ENCODE results near the gene TFDP2.
"Not testable (repeated sequence)": the region's sequence is repeated elsewhere in the genome, so short reads cannot be mapped to it uniquely, and the experiment has no call there.

TFDP2 gene

DNA sequence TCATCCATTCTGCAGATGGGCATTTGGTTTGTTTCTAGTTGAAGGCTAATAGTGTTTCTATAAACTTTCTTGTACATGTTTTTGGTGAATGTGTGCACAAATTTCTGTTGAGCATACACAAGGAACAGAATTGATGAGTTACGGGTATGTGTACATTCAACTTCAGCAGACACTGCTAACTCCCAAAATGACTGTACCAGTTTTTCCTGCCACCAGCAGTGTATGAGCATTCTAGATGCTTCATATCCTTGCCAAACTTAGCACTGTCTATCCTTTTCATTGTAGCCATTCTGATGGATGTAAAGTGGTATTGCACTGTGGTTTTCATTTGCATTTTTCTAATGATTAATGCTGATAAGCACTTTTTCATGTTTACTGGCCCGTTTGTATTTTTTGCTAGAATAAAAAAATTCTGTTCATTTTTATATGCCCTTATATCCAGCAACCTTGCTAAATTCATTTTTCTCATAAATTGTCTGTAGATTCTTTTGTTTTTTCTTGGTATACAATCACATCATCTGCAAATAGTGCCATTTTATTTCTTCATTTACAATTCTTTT is 162.7 kb downstream of the TFDP2 start:
- H3K9me3 Mint-ChIP-seq, result no peaks in the 10 kb centered on the region
- no peaks in the 10 kb centered on the region for H3K4me1 Mint-ChIP-seq
- H3K27ac Mint-ChIP-seq, result no peak overlapping the region
- no peak overlapping the region for H3K4me3 Mint-ChIP-seq
- DNase-seq (no peak), ATAC-seq (no peak)
- H3K27me3 Mint-ChIP-seq, result no peaks in the 10 kb centered on the region

DNA sequence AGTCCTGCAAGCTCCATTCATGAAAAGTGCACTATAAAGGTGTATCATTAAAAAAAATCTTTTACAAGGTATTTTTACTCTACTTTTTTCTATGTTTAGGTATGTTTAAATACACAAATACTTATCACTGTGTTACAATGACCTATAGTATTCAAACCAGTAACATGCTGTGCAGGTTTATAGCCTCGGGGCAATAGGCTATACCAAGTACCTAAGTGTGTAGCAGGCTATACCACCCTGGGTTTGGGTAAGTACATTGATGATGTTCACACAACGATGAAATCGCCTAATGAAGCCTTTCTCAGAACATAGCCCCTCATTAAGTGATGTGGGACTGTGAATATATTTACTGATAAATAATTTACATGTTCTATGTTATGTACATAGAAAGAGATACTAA is 168.3 kb downstream of the TFDP2 start:
- no peak for DNase-seq
- Mint-ChIP-seq H3K27me3 (no peaks in the 10 kb centered on the region), H3K27ac (no peak overlapping the region), H3K4me3 (no peak overlapping the region), H3K4me1 (no peaks in the 10 kb centered on the region), H3K9me3 (no peaks in the 10 kb centered on the region)
- no peak for ATAC-seq

DNA sequence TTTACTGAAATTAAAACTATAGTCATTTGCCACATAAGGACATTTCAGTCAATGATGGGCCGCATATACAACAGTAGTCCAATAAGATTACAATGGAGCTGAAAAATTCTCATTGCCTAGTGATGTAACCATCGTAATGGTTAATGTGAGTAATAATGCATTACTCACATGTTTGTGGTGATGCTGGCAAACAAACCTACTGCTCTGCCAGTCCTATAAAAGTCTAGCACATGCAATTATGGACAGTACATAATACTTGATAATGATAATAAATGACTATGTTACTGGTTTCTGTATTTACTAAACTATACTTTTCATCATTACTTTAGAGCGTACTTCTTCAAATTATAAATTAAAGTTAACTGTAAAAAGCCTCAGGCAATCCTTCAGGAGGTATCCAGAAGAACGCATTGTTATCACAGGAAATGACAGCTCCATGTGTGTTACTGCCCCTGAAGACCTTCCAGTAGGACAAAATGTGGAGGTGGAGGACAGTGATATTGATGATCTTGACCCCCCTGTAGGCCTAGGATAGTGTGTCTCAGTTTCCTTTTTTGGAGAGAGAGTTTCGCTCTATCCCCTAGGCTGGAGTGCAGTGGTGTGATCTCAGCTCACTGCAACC is 170.2 kb downstream of the TFDP2 start:
- Mint-ChIP-seq H3K4me3 (no peak overlapping the region), H3K9me3 (no peaks in the 10 kb centered on the region), H3K27ac (no peak overlapping the region), H3K4me1 (no peaks in the 10 kb centered on the region), H3K27me3 (no peaks in the 10 kb centered on the region)
- DNase-seq (no peak), ATAC-seq (no peak)

DNA sequence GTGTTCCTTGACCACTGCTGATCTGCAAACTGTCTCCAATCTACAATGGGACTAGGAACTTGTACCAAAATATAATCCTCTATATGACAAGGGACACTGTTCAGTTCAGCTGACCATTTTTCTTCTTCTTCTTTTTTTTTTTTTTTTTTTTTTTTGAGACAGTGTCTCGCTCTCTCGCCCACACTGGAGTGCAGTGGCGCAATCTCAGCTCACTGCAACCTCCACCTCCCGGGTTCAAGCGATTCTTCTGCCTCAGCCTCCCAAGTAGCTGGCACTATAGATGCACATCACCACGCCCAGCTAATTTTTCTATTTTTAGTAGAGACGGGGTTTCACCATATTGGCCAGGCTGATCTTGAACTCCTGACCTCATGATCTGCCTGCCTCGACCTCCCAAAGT is 174.6 kb downstream of the TFDP2 start:
- not testable (repeated sequence) for ATAC-seq, H3K27ac Mint-ChIP-seq, DNase-seq

DNA sequence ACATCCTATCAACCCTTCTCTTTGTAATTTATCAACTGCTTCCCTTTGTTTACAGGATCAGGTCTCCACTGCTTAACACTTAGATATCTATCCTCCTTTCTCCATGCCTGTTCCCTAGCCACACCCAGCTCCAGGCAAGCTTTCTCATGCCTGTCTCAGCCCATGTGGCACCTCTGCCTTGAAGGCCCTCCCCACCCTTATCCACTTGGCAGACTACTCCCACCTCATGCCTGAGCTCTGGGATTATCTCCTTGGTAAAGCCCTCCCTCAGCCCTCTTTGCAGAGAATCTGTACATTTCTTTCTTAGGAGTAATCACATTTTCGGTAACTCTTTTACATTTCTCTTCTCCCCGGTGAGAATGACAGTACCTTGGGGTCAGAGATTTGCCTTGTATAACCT is 176.9 kb downstream of the TFDP2 start:
- ATAC-seq (no peak), DNase-seq (no peak)
- Mint-ChIP-seq H3K4me1 (no peaks in the 10 kb centered on the region), H3K4me3 (no peak overlapping the region), H3K27ac (no peak overlapping the region), H3K9me3 (no peaks in the 10 kb centered on the region), H3K27me3 (no peaks in the 10 kb centered on the region)

More for the DNA sequence above, 174.6 kb downstream of the TFDP2 start:
- H3K9me3 Mint-ChIP-seq, H3K4me3 Mint-ChIP-seq, H3K27me3 Mint-ChIP-seq, H3K4me1 Mint-ChIP-seq: not testable (repeated sequence)

DNA sequence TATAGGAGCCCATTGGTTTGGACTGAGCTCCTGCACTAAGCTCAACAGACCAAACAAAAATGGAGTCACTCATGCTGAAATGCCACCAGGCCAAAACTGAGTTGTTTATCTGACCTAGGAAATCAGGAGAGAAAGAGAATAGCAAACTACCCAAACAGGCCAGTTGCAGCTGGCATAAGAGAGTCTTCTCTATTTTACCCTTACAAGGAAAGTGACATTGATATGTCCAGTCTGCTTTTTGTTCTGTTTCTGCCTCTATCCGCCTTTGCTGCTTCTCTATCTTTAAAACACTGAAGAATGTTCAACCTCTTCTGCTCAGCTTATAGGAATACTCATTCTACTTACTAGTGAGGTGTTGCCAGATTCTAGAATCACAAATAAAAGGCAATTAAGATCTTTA is 177.8 kb downstream of the TFDP2 start:
- ATAC-seq (no peak), DNase-seq (no peak)
- Mint-ChIP-seq H3K27me3 (no peaks in the 10 kb centered on the region), H3K9me3 (no peaks in the 10 kb centered on the region), H3K4me1 (no peaks in the 10 kb centered on the region), H3K27ac (no peak overlapping the region), H3K4me3 (no peak overlapping the region)

DNA sequence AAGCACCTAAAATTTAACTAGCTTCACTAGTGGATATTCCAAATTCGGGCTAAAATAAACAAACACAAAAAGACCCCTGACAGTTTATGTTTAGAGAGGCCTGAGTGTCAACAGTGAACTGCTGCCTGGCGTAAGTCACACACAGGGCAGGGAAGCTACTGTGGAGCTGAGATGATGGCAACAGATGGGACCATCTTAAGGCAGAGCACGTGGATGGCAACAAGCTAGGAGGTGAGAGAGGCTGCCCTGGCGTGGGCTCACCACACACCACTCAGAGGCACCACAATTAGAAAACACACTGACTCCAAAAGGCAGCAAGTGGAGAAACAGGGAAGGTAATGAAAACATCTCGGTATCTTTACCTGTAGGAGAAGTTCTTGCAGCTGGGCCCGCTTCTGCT is 179.6 kb downstream of the TFDP2 start:
- Mint-ChIP-seq H3K4me3 (no peak overlapping the region), H3K27me3 (no peaks in the 10 kb centered on the region), H3K27ac (no peak overlapping the region), H3K9me3 (no peaks in the 10 kb centered on the region), H3K4me1 (no peaks in the 10 kb centered on the region)
- ATAC-seq (no peak), DNase-seq (no peak)

DNA sequence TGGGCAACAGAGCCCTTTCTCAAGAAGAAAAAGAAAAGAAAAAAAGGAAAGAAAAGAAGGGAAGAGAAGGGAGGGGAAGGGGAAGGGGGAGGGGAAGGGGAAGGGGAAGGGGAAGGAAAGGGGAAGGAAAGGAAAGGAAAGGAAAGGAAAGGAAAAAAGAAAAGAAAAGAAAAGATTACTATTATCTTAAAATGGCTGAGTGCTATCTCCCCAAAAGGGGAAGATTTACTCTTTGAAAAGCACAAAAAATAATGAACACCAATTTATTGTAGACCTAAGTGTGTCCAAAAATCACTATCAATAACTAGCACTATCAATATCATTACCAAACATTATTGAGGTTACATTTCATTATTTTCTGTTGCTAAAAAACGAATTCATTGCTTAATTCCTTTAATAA is 183.9 kb downstream of the TFDP2 start:
- ATAC-seq (no peak), DNase-seq (no peak)
- Mint-ChIP-seq H3K27ac (peak overlapping the region in 1 of 2 donors; percentile 1), H3K4me3 (no peak overlapping the region), H3K9me3 (no peaks in the 10 kb centered on the region), H3K4me1 (no peaks in the 10 kb centered on the region), H3K27me3 (no peaks in the 10 kb centered on the region)

DNA sequence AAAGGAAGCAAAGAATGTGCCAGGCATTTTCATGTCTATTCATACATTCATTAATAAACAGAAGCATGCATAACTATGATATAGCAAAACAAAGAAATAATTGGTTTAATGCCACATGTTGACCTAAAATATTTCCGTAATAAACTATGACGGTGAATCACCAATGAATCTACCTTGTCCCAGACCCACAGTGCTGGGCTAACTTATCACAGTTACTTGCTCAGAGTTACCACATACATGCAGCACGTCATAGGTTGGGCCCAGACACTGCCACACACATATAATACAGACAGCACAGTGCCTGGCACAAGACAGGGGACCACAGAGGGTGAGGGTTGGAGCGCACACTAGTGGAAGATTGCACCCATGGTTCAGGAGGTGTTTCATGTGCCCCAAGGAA is 186.0 kb downstream of the TFDP2 start:
- no peak overlapping the region for H3K27ac Mint-ChIP-seq
- ATAC-seq, result no peak
- H3K9me3 Mint-ChIP-seq, result no peaks in the 10 kb centered on the region
- no peaks in the 10 kb centered on the region for H3K4me1 Mint-ChIP-seq
- no peaks in the 10 kb centered on the region for H3K27me3 Mint-ChIP-seq
- H3K4me3 Mint-ChIP-seq, result no peak overlapping the region
- no peak for DNase-seq

DNA sequence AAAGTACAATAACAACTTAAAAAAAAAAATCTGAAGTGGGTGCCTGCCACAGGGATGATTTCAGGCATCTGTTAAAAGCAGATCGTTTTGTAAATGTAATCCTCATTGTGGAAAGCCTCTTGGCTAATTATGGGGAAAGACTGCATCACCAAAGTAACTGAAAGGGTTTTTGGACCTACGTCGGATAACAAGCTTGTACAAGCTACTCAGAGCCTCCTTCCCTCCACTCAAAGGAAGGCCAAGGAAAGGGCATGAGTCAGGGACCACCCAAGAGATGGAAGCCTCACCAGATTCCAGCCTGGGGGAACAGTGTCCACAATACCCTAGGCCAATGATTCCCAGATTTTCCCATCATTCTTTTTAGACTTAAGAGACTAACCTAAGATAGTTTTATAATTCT is 188.6 kb downstream of the TFDP2 start:
- no peaks in the 10 kb centered on the region for H3K9me3 Mint-ChIP-seq
- H3K4me1 Mint-ChIP-seq, result no peaks in the 10 kb centered on the region
- no peak overlapping the region for H3K27ac Mint-ChIP-seq
- H3K27me3 Mint-ChIP-seq, result no peaks in the 10 kb centered on the region
- DNase-seq, result no peak
- no peak overlapping the region for H3K4me3 Mint-ChIP-seq
- no peak for ATAC-seq

DNA sequence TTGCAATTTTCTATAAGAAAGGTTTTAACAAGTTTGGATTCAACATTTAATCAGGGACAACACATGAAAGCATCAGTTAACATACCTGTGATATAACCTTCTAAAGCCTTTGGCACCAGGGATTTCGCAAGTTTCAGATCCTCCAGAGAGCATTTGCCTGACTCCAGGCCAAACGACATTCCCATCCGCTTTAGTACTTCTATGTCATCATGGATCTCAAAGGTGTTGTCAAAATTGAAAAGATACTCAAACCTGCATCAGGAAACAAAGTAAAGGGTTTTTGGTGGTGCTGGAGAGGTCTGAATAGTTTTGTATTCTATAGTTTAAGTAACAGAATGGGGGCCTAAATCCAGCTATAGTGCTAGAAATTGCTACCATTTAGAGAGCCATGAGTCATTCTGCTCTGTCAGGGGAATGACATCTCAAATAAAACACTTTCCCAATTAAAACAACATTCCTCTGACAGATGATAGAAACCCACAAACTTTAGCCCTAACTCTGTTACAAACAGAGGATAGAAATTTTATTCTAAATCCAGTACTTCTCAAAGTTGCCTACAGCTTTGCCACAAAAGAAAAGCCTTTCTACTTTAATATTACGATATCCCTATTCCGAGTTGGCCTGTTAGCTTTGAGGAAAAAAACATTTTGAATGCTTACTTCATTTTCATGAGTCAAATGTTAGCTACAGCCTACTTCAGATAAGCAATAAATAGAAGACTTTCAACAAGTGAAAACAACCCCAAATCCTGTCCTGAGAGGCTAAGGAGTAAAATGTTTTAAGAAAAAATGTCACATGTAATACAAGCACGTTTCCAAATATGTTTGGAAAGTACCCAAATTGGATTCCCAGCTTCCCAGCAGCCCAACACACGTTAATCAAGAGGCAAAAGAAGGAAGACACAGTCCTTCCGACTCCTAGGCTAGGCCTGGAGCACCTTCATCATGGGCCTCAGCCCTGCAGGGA is 189.5 kb downstream of the TFDP2 start:
- Mint-ChIP-seq H3K9me3 (no peaks in the 10 kb centered on the region), H3K27ac (no peak overlapping the region), H3K4me1 (peaks cover 7% of the 10 kb centered on the region), H3K27me3 (no peaks in the 10 kb centered on the region), H3K4me3 (no peak overlapping the region)
- DNase-seq (no peak), ATAC-seq (no peak)

DNA sequence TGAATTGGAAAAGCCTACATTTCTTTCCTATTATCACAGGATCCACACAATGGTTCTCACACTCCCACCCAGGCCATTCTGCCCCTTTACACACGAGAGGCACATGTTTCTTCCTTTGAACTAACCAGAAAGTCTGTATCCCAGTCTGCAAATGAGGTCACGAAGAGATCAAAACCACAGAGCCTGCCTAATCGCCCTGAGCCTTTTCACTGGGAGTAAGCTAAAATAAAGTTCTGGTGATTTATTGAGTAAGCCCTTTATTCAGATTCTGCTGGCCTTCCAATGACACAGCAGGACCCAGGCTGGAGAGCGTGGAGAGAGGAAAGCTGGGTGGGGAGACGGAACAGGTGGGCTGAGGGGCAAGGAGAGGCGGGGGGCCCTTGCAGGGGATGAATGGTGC is 194.2 kb downstream of the TFDP2 start:
- Mint-ChIP-seq H3K27me3 (no peaks in the 10 kb centered on the region), H3K4me1 (peaks cover 11% of the 10 kb centered on the region)
- no peak for DNase-seq

DNA sequence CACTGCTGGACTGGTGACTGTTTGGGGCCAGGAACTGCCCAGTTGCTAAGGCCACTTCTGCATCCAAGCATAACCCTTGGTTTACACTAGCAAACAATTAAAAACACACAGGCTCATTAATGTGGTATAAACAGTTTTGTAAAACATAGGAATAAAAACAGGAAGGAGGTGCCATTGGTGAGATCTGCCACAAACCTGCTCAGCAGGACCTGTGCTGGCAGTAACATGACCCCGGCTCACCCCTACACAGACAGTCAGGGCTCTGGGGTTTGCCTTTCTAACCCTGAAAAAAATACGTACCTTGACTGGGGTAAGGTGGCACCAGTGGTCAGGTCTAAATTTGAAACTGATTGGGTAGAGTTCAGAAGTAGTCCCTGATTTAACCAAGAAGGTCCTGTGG is 196.7 kb downstream of the TFDP2 start:
- Mint-ChIP-seq H3K4me3 (no peak overlapping the region), H3K27ac (no peak overlapping the region), H3K27me3 (no peaks in the 10 kb centered on the region), H3K9me3 (no peaks in the 10 kb centered on the region), H3K4me1 (peaks cover 15% of the 10 kb centered on the region)
- DNase-seq (no peak), ATAC-seq (no peak)

More for the DNA sequence above, 194.2 kb downstream of the TFDP2 start:
- no peak for ATAC-seq
- no peak overlapping the region for H3K27ac Mint-ChIP-seq
- no peaks in the 10 kb centered on the region for H3K9me3 Mint-ChIP-seq
- no peak overlapping the region for H3K4me3 Mint-ChIP-seq

DNA sequence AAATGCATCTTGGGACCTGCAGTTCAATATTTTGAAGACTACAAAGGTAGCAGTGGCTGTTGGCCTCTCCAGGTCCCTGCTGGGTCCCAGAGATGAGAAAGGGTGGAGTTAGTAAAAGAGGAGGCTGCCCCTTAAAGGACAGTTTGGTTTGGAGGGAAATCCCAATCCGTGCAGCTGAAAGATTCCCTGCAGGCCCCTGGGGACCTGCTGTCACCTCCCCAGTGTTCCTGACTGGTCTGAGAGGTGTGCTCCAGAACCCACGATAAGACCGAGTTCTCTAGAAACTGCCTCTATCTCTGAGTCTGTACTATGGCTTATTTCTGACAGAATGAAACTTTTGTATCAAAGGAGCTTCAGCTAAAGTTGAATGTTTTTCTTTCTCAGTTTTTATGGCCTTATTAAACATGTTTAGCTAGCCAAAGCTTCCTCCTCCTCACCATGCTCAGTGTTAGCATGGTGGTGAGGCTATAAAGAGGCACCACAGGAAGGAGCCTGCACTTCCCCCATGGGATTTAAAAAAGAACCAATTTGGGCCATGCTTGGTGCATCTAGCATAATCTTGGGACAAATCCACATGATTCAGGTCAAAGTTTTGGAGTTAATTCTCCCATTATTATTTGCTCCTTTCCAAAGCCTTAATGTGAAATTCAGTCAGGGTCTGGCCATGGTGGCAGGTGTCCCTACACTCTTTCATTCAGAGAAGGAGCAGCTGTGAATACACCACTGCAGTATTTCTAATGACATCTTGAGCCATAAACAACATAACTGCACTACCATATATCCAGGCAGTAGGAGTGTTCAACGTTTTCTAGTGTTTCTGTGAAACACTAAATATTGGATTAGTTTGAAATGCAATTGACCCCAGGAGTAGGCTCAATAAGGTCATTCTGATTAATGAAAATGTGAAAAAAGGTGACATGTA is 198.5 kb downstream of the TFDP2 start:
- ATAC-seq (no peak), DNase-seq (no peak)
- Mint-ChIP-seq H3K27me3 (no peaks in the 10 kb centered on the region), H3K27ac (no peak overlapping the region), H3K4me3 (no peak overlapping the region), H3K9me3 (no peaks in the 10 kb centered on the region), H3K4me1 (peaks cover 15% of the 10 kb centered on the region)

DNA sequence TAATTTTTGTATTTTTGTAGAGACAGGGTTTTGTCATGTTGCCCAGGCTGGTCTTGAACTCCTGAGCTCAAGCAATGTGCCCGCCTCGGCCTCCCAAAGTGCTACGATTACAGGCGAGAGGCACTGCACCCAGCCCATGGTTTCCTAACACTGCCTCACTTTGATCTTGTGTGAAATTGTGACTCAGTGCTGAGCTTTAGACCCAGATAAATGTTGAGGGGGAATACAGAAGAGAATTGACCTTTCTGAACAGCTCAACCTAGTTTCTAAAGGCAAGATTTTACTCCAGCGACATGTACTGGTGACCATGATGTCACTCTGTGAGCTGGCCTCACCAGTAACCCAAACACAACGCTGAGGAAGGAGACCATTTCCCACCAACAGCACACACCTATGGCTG is 199.4 kb downstream of the TFDP2 start:
- Mint-ChIP-seq H3K4me1 (peaks cover 9% of the 10 kb centered on the region), H3K27ac (peak overlapping the region in 1 of 2 donors; percentile 14), H3K27me3 (no peaks in the 10 kb centered on the region), H3K9me3 (no peaks in the 10 kb centered on the region), H3K4me3 (no peak overlapping the region)
- DNase-seq, result no peak
- ATAC-seq, result no peak
